Muscle layer of duodenum (tissue), 2 donors: Measurements from ENCODE around the gene SCN9A.

ENCODE experiments used
- H3K27ac ChIP-seq: one replicate; pipeline ENCODE4 v1.7.0; 2013; ENCODE audit warnings: mild to moderate bottlenecking, low read length
- H3K27me3 ChIP-seq: one replicate; pipeline ENCODE4 v1.7.0; 2013; ENCODE audit warnings: low read depth, mild to moderate bottlenecking, control low read depth, low read length
- H3K36me3 ChIP-seq, 2 donors: one replicate each; pipeline ENCODE4 v1.7.0; 2013; ENCODE audit warnings: low read length in 2 of 2, control low read depth in 1 of 2, mild to moderate bottlenecking in 1 of 2; ENCODE audit not compliant: insufficient read depth in 2 of 2, control insufficient read depth in 1 of 2
- H3K4me1 ChIP-seq, 2 donors: one replicate each; pipeline ENCODE4 v1.7.0; 2013; ENCODE audit warnings: low read length in 2 of 2, mild to moderate bottlenecking in 2 of 2, control low read depth in 1 of 2, moderate library complexity in 1 of 2; ENCODE audit not compliant: insufficient read depth in 2 of 2, control insufficient read depth in 1 of 2
- H3K4me3 ChIP-seq, 2 donors: one replicate each; pipeline ENCODE4 v1.7.0; 2013; ENCODE audit warnings: low read length in 2 of 2, low read depth in 1 of 2, mild to moderate bottlenecking in 1 of 2
- H3K9me3 ChIP-seq, 2 donors: one replicate each; pipeline ENCODE4 v1.7.0; 2013; ENCODE audit warnings: low read length in 2 of 2, control low read depth in 1 of 2, mild to moderate bottlenecking in 1 of 2; ENCODE audit not compliant: control insufficient read depth in 1 of 2
- donor health status: healthy.

SCN9A gene

GRCh38 chr2:166357068-166357949 lies 18.4 kb downstream of the SCN9A start:
- no peaks in the 10 kb centered on the region for H3K27me3 ChIP-seq
- no peaks in the 10 kb centered on the region for H3K9me3 ChIP-seq
- no peak overlapping the region for H3K27ac ChIP-seq
- no peak overlapping the region for H3K4me3 ChIP-seq
- H3K4me1 ChIP-seq, result peaks cover 0 to 4% of the 10 kb centered on the region in 2 donors
- H3K36me3 ChIP-seq, result no peaks in the 10 kb centered on the region

- Histone ChIP-seq H3K4me3 (no peak overlapping the region), H3K27ac (no peak overlapping the region), H3K27me3 (no peaks in the 10 kb centered on the region), H3K36me3 (no peaks in the 10 kb centered on the region), H3K4me1 (no peaks in the 10 kb centered on the region), H3K9me3 (no peaks in the 10 kb centered on the region)
Measured at GRCh38 chr2:166351319-166351718, 24.4 kb downstream of the SCN9A start.

- Histone ChIP-seq H3K36me3 (no peaks in the 10 kb centered on the region), H3K27me3 (no peaks in the 10 kb centered on the region), H3K27ac (no peak overlapping the region), H3K4me3 (no peak overlapping the region), H3K4me1 (no peaks in the 10 kb centered on the region), H3K9me3 (no peaks in the 10 kb centered on the region)
Measured at GRCh38 chr2:166350525-166350924, 25.2 kb downstream of the SCN9A start.

- Histone ChIP-seq H3K27me3 (no peaks in the 10 kb centered on the region), H3K4me3 (no peak overlapping the region), H3K36me3 (no peaks in the 10 kb centered on the region), H3K9me3 (no peaks in the 10 kb centered on the region), H3K4me1 (no peaks in the 10 kb centered on the region), H3K27ac (no peak overlapping the region)
Measured at GRCh38 chr2:166344286-166345113, 31.2 kb downstream of the SCN9A start.

- H3K4me3 ChIP-seq, result no peak overlapping the region
Measured at GRCh38 chr2:166343467-166343866, 32.3 kb downstream of the SCN9A start.

GRCh38 chr2:166341426-166341825 lies 34.3 kb downstream of the SCN9A start:
- no peaks in the 10 kb centered on the region for H3K9me3 ChIP-seq
- H3K27ac ChIP-seq, result no peak overlapping the region
- H3K36me3 ChIP-seq, result no peaks in the 10 kb centered on the region
- H3K4me3 ChIP-seq, result no peak overlapping the region
- no peaks in the 10 kb centered on the region for H3K4me1 ChIP-seq
- H3K27me3 ChIP-seq, result no peaks in the 10 kb centered on the region

More at GRCh38 chr2:166343467-166343866, 32.3 kb downstream of the SCN9A start:
- no peaks in the 10 kb centered on the region for H3K36me3 ChIP-seq
- no peaks in the 10 kb centered on the region for H3K9me3 ChIP-seq
- H3K27ac ChIP-seq, result no peak overlapping the region
- no peaks in the 10 kb centered on the region for H3K27me3 ChIP-seq
- no peaks in the 10 kb centered on the region for H3K4me1 ChIP-seq

- no peaks in the 10 kb centered on the region for H3K9me3 ChIP-seq
- H3K4me3 ChIP-seq, result no peak overlapping the region
- no peak overlapping the region for H3K27ac ChIP-seq
- H3K4me1 ChIP-seq, result no peaks in the 10 kb centered on the region
- H3K27me3 ChIP-seq, result no peaks in the 10 kb centered on the region
- H3K36me3 ChIP-seq, result no peaks in the 10 kb centered on the region
Measured at GRCh38 chr2:166338831-166339339, 36.9 kb downstream of the SCN9A start.

- Histone ChIP-seq H3K27ac (no peak overlapping the region), H3K4me1 (no peaks in the 10 kb centered on the region), H3K36me3 (no peaks in the 10 kb centered on the region), H3K4me3 (no peak overlapping the region), H3K9me3 (no peaks in the 10 kb centered on the region), H3K27me3 (no peaks in the 10 kb centered on the region)
Measured at GRCh38 chr2:166337932-166338331, 37.8 kb downstream of the SCN9A start.

GRCh38 chr2:166335284-166335683 lies 40.5 kb downstream of the SCN9A start:
- no peaks in the 10 kb centered on the region for H3K27me3 ChIP-seq
- no peak overlapping the region for H3K4me3 ChIP-seq
- H3K36me3 ChIP-seq, result no peaks in the 10 kb centered on the region
- H3K9me3 ChIP-seq, result no peaks in the 10 kb centered on the region
- H3K27ac ChIP-seq, result no peak overlapping the region
- no peaks in the 10 kb centered on the region for H3K4me1 ChIP-seq

- H3K27me3 ChIP-seq, result no peaks in the 10 kb centered on the region
Measured at GRCh38 chr2:166334805-166335204, 40.9 kb downstream of the SCN9A start.

GRCh38 chr2:166333801-166334200 lies 41.9 kb downstream of the SCN9A start:
- H3K27ac ChIP-seq, result no peak overlapping the region
- no peaks in the 10 kb centered on the region for H3K4me1 ChIP-seq

More at GRCh38 chr2:166334805-166335204, 40.9 kb downstream of the SCN9A start:
- H3K36me3 ChIP-seq, result no peaks in the 10 kb centered on the region
- no peak overlapping the region for H3K4me3 ChIP-seq
- H3K4me1 ChIP-seq, result no peaks in the 10 kb centered on the region
- H3K27ac ChIP-seq, result no peak overlapping the region
- no peaks in the 10 kb centered on the region for H3K9me3 ChIP-seq

More at GRCh38 chr2:166333801-166334200, 41.9 kb downstream of the SCN9A start:
- Histone ChIP-seq H3K9me3 (no peaks in the 10 kb centered on the region), H3K4me3 (no peak overlapping the region), H3K27me3 (no peaks in the 10 kb centered on the region), H3K36me3 (no peaks in the 10 kb centered on the region)
